H9 (cell line): Measurements from ENCODE around the gene MYO7A. TPM values are rescaled to one million over a fixed set of nuclear protein-coding genes. Genes with fewer than 3 reads are reported as not detected.
A peak's percentile ranks its signal among the peaks of the same experiment; 100 is the strongest.

Experiments used
- DNase-seq: peaks from one replicate; pipeline ENCODE4 v3.0.0-alpha.2; 2017
- H2AFZ ChIP-seq: one replicate; pipeline ENCODE4 v1.6.1; 2013; ENCODE audit warnings: mild to moderate bottlenecking, low read length, control low read depth, moderate library complexity
- H2AK5ac ChIP-seq: 2 replicates; pipeline ENCODE4 v1.6.1; 2013; ENCODE audit warnings: low read length, control low read depth, mixed read lengths; ENCODE audit not compliant: insufficient read length
- H2BK120ac ChIP-seq: one replicate; pipeline ENCODE4 v1.6.1; 2013; ENCODE audit warnings: low read depth, mild to moderate bottlenecking, low read length, control low read depth, inconsistent platforms; ENCODE audit not compliant: poor library complexity, severe bottlenecking
- H2BK12ac ChIP-seq: 2 replicates; pipeline ENCODE4 v1.6.1; 2013; ENCODE audit warnings: low read length, control low read depth, mixed read lengths, low read depth; ENCODE audit not compliant: insufficient read length
- H2BK15ac ChIP-seq: 2 replicates; pipeline ENCODE4 v1.6.1; 2013; ENCODE audit warnings: low read depth, low read length, control low read depth
- H2BK20ac ChIP-seq: one replicate; pipeline ENCODE4 v1.6.1; 2013; ENCODE audit warnings: low read depth, mild to moderate bottlenecking, low read length, control low read depth, inconsistent platforms; ENCODE audit not compliant: poor library complexity, severe bottlenecking
- H2BK5ac ChIP-seq: 2 replicates; pipeline ENCODE4 v1.6.1; 2013; ENCODE audit warnings: low read length, control low read depth, mixed read lengths; ENCODE audit not compliant: insufficient read length
- H3K14ac ChIP-seq: 2 replicates; pipeline ENCODE4 v1.6.1; 2013; ENCODE audit warnings: low read length, control low read depth; ENCODE audit not compliant: insufficient read depth
- H3K18ac ChIP-seq: 2 replicates; pipeline ENCODE4 v1.6.1; 2013; ENCODE audit warnings: low read depth, mild to moderate bottlenecking, mixed read lengths, low read length, control low read depth; ENCODE audit not compliant: insufficient read length
- H3K23ac ChIP-seq: 2 replicates; pipeline ENCODE4 v1.6.1; 2013; ENCODE audit warnings: low read length, control low read depth, mixed read lengths, low read depth; ENCODE audit not compliant: insufficient read length
- H3K23me2 ChIP-seq: 2 replicates; pipeline ENCODE4 v1.6.1; 2013; ENCODE audit warnings: low read depth, mild to moderate bottlenecking, mixed read lengths, low read length, control low read depth; ENCODE audit not compliant: insufficient read length, poor library complexity, severe bottlenecking
- H3K27ac ChIP-seq: 2 replicates; pipeline ENCODE4 v1.5.1; 2013; ENCODE audit warnings: low read length, control low read depth, mixed read lengths, low read depth; ENCODE audit not compliant: insufficient read length
- H3K27me3 ChIP-seq: 2 replicates; pipeline ENCODE4 v1.6.1; 2013; ENCODE audit warnings: low read length, control low read depth, inconsistent platforms; ENCODE audit not compliant: insufficient read depth
- H3K4ac ChIP-seq: 2 replicates; pipeline ENCODE4 v1.6.1; 2013; ENCODE audit warnings: low read depth, mild to moderate bottlenecking, control low read depth, inconsistent platforms, low read length, moderate library complexity
- H3K4me1 ChIP-seq: 2 replicates; pipeline ENCODE4 v1.6.1; 2013; ENCODE audit warnings: low read length, control low read depth, inconsistent platforms; ENCODE audit not compliant: insufficient read depth
- H3K4me2 ChIP-seq: 2 replicates; pipeline ENCODE4 v1.6.1; 2013; ENCODE audit warnings: low read length, control low read depth, mixed read lengths; ENCODE audit not compliant: insufficient read length, insufficient read depth
- H3K56ac ChIP-seq: 2 replicates; pipeline ENCODE4 v1.6.1; 2013; ENCODE audit warnings: low read depth, mild to moderate bottlenecking, mixed read lengths, low read length, control low read depth; ENCODE audit not compliant: insufficient read length
- H3K79me1 ChIP-seq: 2 replicates; pipeline ENCODE4 v1.6.1; 2013; ENCODE audit warnings: low read depth, mild to moderate bottlenecking, moderate library complexity, low read length, control low read depth, inconsistent platforms; ENCODE audit not compliant: insufficient read depth, poor library complexity, severe bottlenecking
- H3K79me2 ChIP-seq: 2 replicates; pipeline ENCODE4 v1.6.1; 2013; ENCODE audit warnings: low read length, control low read depth, inconsistent platforms; ENCODE audit not compliant: insufficient read depth
- H3K9ac ChIP-seq: 2 replicates; pipeline ENCODE4 v1.6.1; 2013; ENCODE audit warnings: low read length, control low read depth, mixed read lengths; ENCODE audit not compliant: insufficient read length; ENCODE audit errors: extremely low read depth
- H3K9me3 ChIP-seq: one replicate; pipeline ENCODE4 v1.6.1; 2013; ENCODE audit warnings: low read depth, low read length, inconsistent platforms; ENCODE audit not compliant: control insufficient read depth
- H3T11ph ChIP-seq: one replicate; pipeline ENCODE4 v1.6.1; 2013; ENCODE audit warnings: mild to moderate bottlenecking, low read length, control low read depth, inconsistent platforms
- H4K20me1 ChIP-seq: one replicate; pipeline ENCODE4 v1.6.1; 2013; ENCODE audit not compliant: control insufficient read depth, insufficient read length, insufficient read depth
- H4K5ac ChIP-seq: 2 replicates; pipeline ENCODE4 v1.6.1; 2013; ENCODE audit warnings: low read depth, mild to moderate bottlenecking, mixed read lengths, low read length, control low read depth; ENCODE audit not compliant: insufficient read length
- H4K8ac ChIP-seq: replicated peaks from 2 replicates; pipeline ENCODE4 v1.6.1; 2013; ENCODE audit warnings: low read length, control low read depth, mixed read lengths, low read depth; ENCODE audit not compliant: insufficient read length
- H4K91ac ChIP-seq: 2 replicates; pipeline ENCODE4 v1.6.1; 2013; ENCODE audit warnings: low read depth, mild to moderate bottlenecking, moderate library complexity, mixed read lengths, low read length, control low read depth; ENCODE audit not compliant: insufficient read length
- H3K27ac Mint-ChIP-seq, 3 experiments: 2 replicates in 2 of 3; 3 replicates in 1 of 3; pipeline ENCODE4 v1.8.0; 2020 to 2021; ENCODE audit warnings: mixed read lengths in 3 of 3, mild to moderate bottlenecking in 1 of 3, moderate library complexity in 1 of 3
- H3K27me3 Mint-ChIP-seq: 2 replicates; pipeline ENCODE4 v1.8.0; 2021; ENCODE audit warnings: low read depth, mild to moderate bottlenecking, moderate library complexity, mixed read lengths
- H3K36me3 Mint-ChIP-seq, 3 experiments: 2 replicates in 2 of 3; 3 replicates in 1 of 3; pipeline ENCODE4 v1.8.0; 2020 to 2021; ENCODE audit warnings: low read depth in 3 of 3, mixed read lengths in 3 of 3; ENCODE audit not compliant: insufficient read depth in 1 of 3
- H3K4me1 Mint-ChIP-seq, 2 experiments: 2 replicates each; pipeline ENCODE4 v1.8.0; 2020; ENCODE audit warnings: mixed read lengths in 2 of 2
- H3K4me3 Mint-ChIP-seq, 2 experiments: 2 replicates in 1 of 2; 3 replicates in 1 of 2; pipeline ENCODE4 v1.8.0; 2020 to 2021; ENCODE audit warnings: mild to moderate bottlenecking in 2 of 2, mixed read lengths in 2 of 2, moderate library complexity in 1 of 2
- H3K9me3 Mint-ChIP-seq, 2 experiments: 2 replicates in 1 of 2; 3 replicates in 1 of 2; pipeline ENCODE4 v1.8.0; 2020; ENCODE audit warnings: mild to moderate bottlenecking in 2 of 2, mixed read lengths in 2 of 2, moderate library complexity in 1 of 2
- whole genome bisulfite sequencing: extraction: QIAGEN DNeasy Blood & Tissue Kit; methylation state at CpG from one replicate; pipeline ENCODE4 v1.1.7; 2013; ENCODE audit warnings: missing lambda C conversion rate, low lambda C conversion rate, mixed read lengths; ENCODE audit not compliant: insufficient read length; ENCODE audit errors: extremely low coverage; 5-methylcytosine and 5-hydroxymethylcytosine counted together
- total RNA-seq: library from RNA; stranded (reverse); gene quantifications from 2 replicates; pipeline ENCODE4 v1.2.1, GENCODE V29; 2021
- TF ChIP-seq, protein P1 (sequence below): fragments of 200-600 bp; sonication (generic); conservative IDR thresholded peaks from 3 replicates; pipeline ENCODE4 v1.8.0; 2021; ENCODE audit warnings: antibody characterized with exemption, mild to moderate bottlenecking

The MYO7A gene
- total RNA-seq, 1 experiment from 2014 or later, result 1.6 TPM

DNA sequence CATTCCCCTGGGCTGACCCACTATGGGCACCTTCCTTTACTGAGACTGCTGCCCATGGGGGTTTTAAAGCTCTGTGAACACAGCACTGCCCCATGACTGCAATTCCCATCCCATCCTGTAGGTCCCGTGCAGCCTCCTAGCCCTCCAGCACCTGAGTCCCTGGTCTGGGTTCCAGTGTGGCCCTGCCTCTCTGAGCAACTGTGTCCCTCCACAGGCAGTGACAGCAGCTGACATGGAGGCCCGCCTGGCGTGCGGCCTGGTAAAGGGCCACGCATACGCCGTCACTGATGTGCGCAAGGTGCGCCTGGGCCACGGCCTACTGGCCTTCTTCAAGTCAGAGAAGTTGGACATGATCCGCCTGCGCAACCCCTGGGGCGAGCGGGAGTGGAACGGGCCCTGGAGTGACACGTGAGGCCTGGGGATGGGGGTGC lies 12.8 kb upstream of the MYO7A start:
- no peak overlapping the region for H3K56ac ChIP-seq
- no peak overlapping the region for H2BK15ac ChIP-seq
- Mint-ChIP-seq H3K4me1 (peaks cover 5 to 8% of the 10 kb centered on the region in 2 experiments), H3K36me3 (peaks cover 0 to 3% (median 0%) of the 10 kb centered on the region in 3 experiments; a peak in 2 of 7 replicates), H3K9me3 (no peaks in the 10 kb centered on the region), H3K27ac (peak overlapping the region in 2 of 3 experiments; percentile 39 to 53; a peak in 3 of 7 replicates), H3K4me3 (no peak overlapping the region), H3K27me3 (no peaks in the 10 kb centered on the region)
- no peaks in the 10 kb centered on the region for H4K20me1 ChIP-seq
- no peak overlapping the region for H3K23ac ChIP-seq
- no peak overlapping the region for H4K5ac ChIP-seq
- no peaks in the 10 kb centered on the region for H3K27me3 ChIP-seq
- H3K4ac ChIP-seq, result no peak overlapping the region
- no peak overlapping the region for H4K8ac ChIP-seq
- no peak overlapping the region for H2BK5ac ChIP-seq
- H2BK20ac ChIP-seq, result no peak overlapping the region
- H3K27ac ChIP-seq, result no peak overlapping the region
- H3K18ac ChIP-seq, result no peak overlapping the region
- no peak overlapping the region for H3K14ac ChIP-seq
- no peak overlapping the region for H4K91ac ChIP-seq
- no peak overlapping the region for H2BK12ac ChIP-seq
- no peak overlapping the region for H2AFZ ChIP-seq
- H3K9ac ChIP-seq, result no peak overlapping the region
- H3K79me2 ChIP-seq, result no peaks in the 10 kb centered on the region
- H3K4me2 ChIP-seq, result no peak overlapping the region
- TF ChIP-seq, protein P1, sequence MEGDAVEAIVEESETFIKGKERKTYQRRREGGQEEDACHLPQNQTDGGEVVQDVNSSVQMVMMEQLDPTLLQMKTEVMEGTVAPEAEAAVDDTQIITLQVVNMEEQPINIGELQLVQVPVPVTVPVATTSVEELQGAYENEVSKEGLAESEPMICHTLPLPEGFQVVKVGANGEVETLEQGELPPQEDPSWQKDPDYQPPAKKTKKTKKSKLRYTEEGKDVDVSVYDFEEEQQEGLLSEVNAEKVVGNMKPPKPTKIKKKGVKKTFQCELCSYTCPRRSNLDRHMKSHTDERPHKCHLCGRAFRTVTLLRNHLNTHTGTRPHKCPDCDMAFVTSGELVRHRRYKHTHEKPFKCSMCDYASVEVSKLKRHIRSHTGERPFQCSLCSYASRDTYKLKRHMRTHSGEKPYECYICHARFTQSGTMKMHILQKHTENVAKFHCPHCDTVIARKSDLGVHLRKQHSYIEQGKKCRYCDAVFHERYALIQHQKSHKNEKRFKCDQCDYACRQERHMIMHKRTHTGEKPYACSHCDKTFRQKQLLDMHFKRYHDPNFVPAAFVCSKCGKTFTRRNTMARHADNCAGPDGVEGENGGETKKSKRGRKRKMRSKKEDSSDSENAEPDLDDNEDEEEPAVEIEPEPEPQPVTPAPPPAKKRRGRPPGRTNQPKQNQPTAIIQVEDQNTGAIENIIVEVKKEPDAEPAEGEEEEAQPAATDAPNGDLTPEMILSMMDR, result peak; percentile 54
- no peak overlapping the region for H2AK5ac ChIP-seq
- DNase-seq, result peak; percentile 67
- H3K9me3 ChIP-seq, result no peaks in the 10 kb centered on the region
- H3K23me2 ChIP-seq, result no peaks in the 10 kb centered on the region
- no peak overlapping the region for H2BK120ac ChIP-seq
- no peaks in the 10 kb centered on the region for H3K4me1 ChIP-seq
- no peak overlapping the region for H3T11ph ChIP-seq
- H3K79me1 ChIP-seq, result no peaks in the 10 kb centered on the region
- no CpG with 5 or more reads among the region's 16 CpGs for WGBS
